GM19328 (cell line): ENCODE results near the gene PMS1.
"Not testable (repeated sequence)": the region's sequence is repeated elsewhere in the genome, so short reads cannot be mapped to it uniquely, and the experiment has no call there.

Experiments
- ATAC-seq: cut with Tn5 transposase; IDR thresholded peaks from one replicate; pipeline ENCODE4 v1.9.1; 2021; ENCODE audit warnings: mild to moderate bottlenecking, moderate library complexity; ENCODE audit not compliant: unreplicated experiment

Gene PMS1

GRCh38 chr2:189860161-189860560, 75.9 kb downstream of the PMS1 start:
- no peak for ATAC-seq

- ATAC-seq = no peak
These were observed 78.5 kb downstream of the PMS1 start for GRCh38 chr2:189862751-189863150.

- no peak for ATAC-seq
These were observed 81.6 kb downstream of the PMS1 start for GRCh38 chr2:189865826-189866225.

GRCh38 chr2:189866296-189866695, 82.0 kb downstream of the PMS1 start:
- no peak for ATAC-seq

- ATAC-seq = no peak
These were observed 84.6 kb downstream of the PMS1 start for GRCh38 chr2:189868896-189869295.

- no peak for ATAC-seq
These were observed 86.3 kb downstream of the PMS1 start for GRCh38 chr2:189870381-189871085.

GRCh38 chr2:189873696-189874095, 89.4 kb downstream of the PMS1 start:
- no peak for ATAC-seq

- ATAC-seq = no peak
These were observed 90.5 kb downstream of the PMS1 start for GRCh38 chr2:189874586-189875320.

GRCh38 chr2:189876271-189876670, 92.0 kb downstream of the PMS1 start:
- no peak for ATAC-seq

GRCh38 chr2:189879716-189880081, 95.4 kb downstream of the PMS1 start:
- no peak for ATAC-seq

- no peak for ATAC-seq
These were observed 96.2 kb downstream of the PMS1 start for GRCh38 chr2:189880429-189880828.

- no peak for ATAC-seq
These were observed 96.7 kb downstream of the PMS1 start for GRCh38 chr2:189880832-189881492.

- no peak for ATAC-seq
These were observed 101.1 kb downstream of the PMS1 start for GRCh38 chr2:189885368-189885767.

- not testable (repeated sequence) for ATAC-seq
These were observed 108.5 kb downstream of the PMS1 start for GRCh38 chr2:189892546-189893294.

- no peak for ATAC-seq
These were observed 112.6 kb downstream of the PMS1 start for GRCh38 chr2:189896809-189897208.

GRCh38 chr2:189899101-189899500, 114.9 kb downstream of the PMS1 start:
- ATAC-seq = no peak

- no peak for ATAC-seq
These were observed 116.5 kb downstream of the PMS1 start for GRCh38 chr2:189900726-189901125.

GRCh38 chr2:189901664-189902063, 117.4 kb downstream of the PMS1 start:
- no peak for ATAC-seq

- ATAC-seq = no peak
These were observed 129.6 kb downstream of the PMS1 start for GRCh38 chr2:189913821-189914220.

GRCh38 chr2:189916651-189917050, 132.4 kb downstream of the PMS1 start:
- no peak for ATAC-seq
